ENCODE data around the gene INSR. TPM values are rescaled to one million over a fixed set of nuclear protein-coding genes. Genes with fewer than 3 reads are reported as not detected.

INSR gene
- total RNA-seq, 1 donor from 2014 or later: 7.9 TPM

GRCh38 chr19:7117248-7117647 is 177.0 kb downstream of the INSR start:
- Histone ChIP-seq H3K27ac (ENCODE audit: low read depth, low read length) (no peak overlapping the region), H3K4me2 (ENCODE audit: low read length) (no peak overlapping the region), H3K27me3 (ENCODE audit: insufficient read depth, low read length) (no peaks in the 10 kb centered on the region), H3K9ac (ENCODE audit: low read length) (no peak overlapping the region), H3K36me3 (ENCODE audit: insufficient read depth, low read length) (no peaks in the 10 kb centered on the region), H3K79me2 (ENCODE audit: insufficient read depth, low read length) (no peaks in the 10 kb centered on the region), H4K20me1 (ENCODE audit: insufficient read depth, low read length) (no peaks in the 10 kb centered on the region), H3K9me3 (ENCODE audit: insufficient read depth, low read depth, low read length) (peaks cover 4% of the 10 kb centered on the region), H3K4me1 (ENCODE audit: insufficient read depth, low read length) (no peaks in the 10 kb centered on the region), H2AFZ (ENCODE audit: low read depth, low read length) (no peak overlapping the region), H3K4me3 (ENCODE audit: insufficient read depth, low read depth, low read length) (no peak overlapping the region)
- FAIRE-seq (no peak), DNase-seq (ENCODE audit: low read depth) (no peak)
- TF ChIP-seq, protein P1, sequence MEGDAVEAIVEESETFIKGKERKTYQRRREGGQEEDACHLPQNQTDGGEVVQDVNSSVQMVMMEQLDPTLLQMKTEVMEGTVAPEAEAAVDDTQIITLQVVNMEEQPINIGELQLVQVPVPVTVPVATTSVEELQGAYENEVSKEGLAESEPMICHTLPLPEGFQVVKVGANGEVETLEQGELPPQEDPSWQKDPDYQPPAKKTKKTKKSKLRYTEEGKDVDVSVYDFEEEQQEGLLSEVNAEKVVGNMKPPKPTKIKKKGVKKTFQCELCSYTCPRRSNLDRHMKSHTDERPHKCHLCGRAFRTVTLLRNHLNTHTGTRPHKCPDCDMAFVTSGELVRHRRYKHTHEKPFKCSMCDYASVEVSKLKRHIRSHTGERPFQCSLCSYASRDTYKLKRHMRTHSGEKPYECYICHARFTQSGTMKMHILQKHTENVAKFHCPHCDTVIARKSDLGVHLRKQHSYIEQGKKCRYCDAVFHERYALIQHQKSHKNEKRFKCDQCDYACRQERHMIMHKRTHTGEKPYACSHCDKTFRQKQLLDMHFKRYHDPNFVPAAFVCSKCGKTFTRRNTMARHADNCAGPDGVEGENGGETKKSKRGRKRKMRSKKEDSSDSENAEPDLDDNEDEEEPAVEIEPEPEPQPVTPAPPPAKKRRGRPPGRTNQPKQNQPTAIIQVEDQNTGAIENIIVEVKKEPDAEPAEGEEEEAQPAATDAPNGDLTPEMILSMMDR (IDR thresholded peaks at IDR 0.05; ENCODE audit: insufficient read depth, low read depth, low read length): no peak
- no peak for TF ChIP-seq EZH2 (IDR thresholded peaks at IDR 0.05; ENCODE audit: insufficient read depth, low read length)
- Mint-ChIP-seq H3K27ac (ENCODE audit: unreplicated experiment) (no peak overlapping the region), H3K4me1 (ENCODE audit: low read depth, unreplicated experiment) (no peaks in the 10 kb centered on the region), H3K9me3 (ENCODE audit: unreplicated experiment) (peaks cover 2% of the 10 kb centered on the region), H3K4me3 (ENCODE audit: unreplicated experiment) (no peak overlapping the region), H3K27me3 (ENCODE audit: low read depth, unreplicated experiment) (no peaks in the 10 kb centered on the region), H3K36me3 (ENCODE audit: low read depth, unreplicated experiment) (peaks cover 6% of the 10 kb centered on the region)

DNA sequence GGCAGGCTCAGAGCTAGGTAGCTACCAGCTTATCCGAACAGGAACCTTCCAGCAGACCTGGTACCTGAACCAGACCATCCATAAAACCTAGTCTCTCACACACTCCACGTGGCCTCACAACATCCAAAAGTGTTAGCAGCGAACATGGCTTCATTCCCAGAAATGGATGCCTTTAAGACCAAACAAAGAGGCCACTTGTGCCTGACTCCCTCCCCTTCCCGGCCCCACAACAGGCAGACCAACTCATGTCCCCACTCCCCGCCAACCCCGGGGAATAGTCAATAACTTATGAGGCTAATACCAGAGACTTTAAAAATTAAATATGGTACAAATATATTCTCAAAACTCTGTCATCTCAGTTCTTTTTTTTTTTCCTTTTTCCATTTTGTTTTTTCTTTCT is 178.5 kb downstream of the INSR start:
- Histone ChIP-seq H3K9ac (ENCODE audit: low read length) (no peak overlapping the region), H2AFZ (ENCODE audit: low read depth, low read length) (no peak overlapping the region), H3K36me3 (ENCODE audit: insufficient read depth, low read length) (no peaks in the 10 kb centered on the region), H3K27me3 (ENCODE audit: insufficient read depth, low read length) (no peaks in the 10 kb centered on the region), H3K27ac (ENCODE audit: low read depth, low read length) (no peak overlapping the region), H3K4me1 (ENCODE audit: insufficient read depth, low read length) (no peaks in the 10 kb centered on the region), H3K79me2 (ENCODE audit: insufficient read depth, low read length) (no peaks in the 10 kb centered on the region), H3K4me3 (ENCODE audit: insufficient read depth, low read depth, low read length) (no peak overlapping the region), H3K9me3 (ENCODE audit: insufficient read depth, low read depth, low read length) (peaks cover 4% of the 10 kb centered on the region), H3K4me2 (ENCODE audit: low read length) (no peak overlapping the region), H4K20me1 (ENCODE audit: insufficient read depth, low read length) (no peaks in the 10 kb centered on the region)
- DNase-seq (ENCODE audit: low read depth) (no peak), FAIRE-seq (no peak)
- peaks cover 2% of the 10 kb centered on the region for H3K36me3 Mint-ChIP-seq (ENCODE audit: low read depth, unreplicated experiment)
- no peak overlapping the region for H3K4me3 Mint-ChIP-seq (ENCODE audit: unreplicated experiment)
- no peaks in the 10 kb centered on the region for H3K27me3 Mint-ChIP-seq (ENCODE audit: low read depth, unreplicated experiment)
- peaks cover 2% of the 10 kb centered on the region for H3K9me3 Mint-ChIP-seq (ENCODE audit: unreplicated experiment)
- H3K4me1 Mint-ChIP-seq (ENCODE audit: low read depth, unreplicated experiment): no peaks in the 10 kb centered on the region
- no peak for TF ChIP-seq EZH2 (IDR thresholded peaks at IDR 0.05; ENCODE audit: insufficient read depth, low read length)
- TF ChIP-seq, protein P1 (IDR thresholded peaks at IDR 0.05; ENCODE audit: insufficient read depth, low read depth, low read length): no peak
- no peak overlapping the region for H3K27ac Mint-ChIP-seq (ENCODE audit: unreplicated experiment)

DNA sequence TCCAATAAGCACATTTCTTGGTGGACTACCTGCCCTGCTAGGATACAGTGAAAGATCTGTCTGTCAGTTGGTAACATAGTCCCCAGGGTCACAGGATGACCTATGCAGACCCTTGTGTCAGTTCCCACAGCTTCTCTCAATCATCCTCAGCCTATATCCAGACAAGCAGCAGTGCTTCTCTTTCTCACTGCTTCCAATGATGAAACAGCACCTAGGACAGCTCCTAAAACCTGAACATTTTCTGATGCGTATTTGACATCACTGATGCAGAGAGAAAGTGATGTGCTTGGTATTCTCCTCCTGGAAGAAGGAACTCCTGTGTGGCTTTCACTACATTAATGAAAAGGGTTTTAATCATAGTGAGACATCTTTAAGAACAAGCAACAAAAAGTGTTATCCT is 181.0 kb downstream of the INSR start:
- Mint-ChIP-seq H3K27me3 (ENCODE audit: low read depth, unreplicated experiment) (no peaks in the 10 kb centered on the region), H3K36me3 (ENCODE audit: low read depth, unreplicated experiment) (peaks cover 2% of the 10 kb centered on the region), H3K4me3 (ENCODE audit: unreplicated experiment) (no peak overlapping the region), H3K9me3 (ENCODE audit: unreplicated experiment) (peaks cover 2% of the 10 kb centered on the region), H3K27ac (ENCODE audit: unreplicated experiment) (no peak overlapping the region), H3K4me1 (ENCODE audit: low read depth, unreplicated experiment) (no peaks in the 10 kb centered on the region)
- no peak for DNase-seq (ENCODE audit: low read depth)
- peaks cover 4% of the 10 kb centered on the region for H3K9me3 ChIP-seq (ENCODE audit: insufficient read depth, low read depth, low read length)
- TF ChIP-seq, protein P1 (IDR thresholded peaks at IDR 0.05; ENCODE audit: insufficient read depth, low read depth, low read length): no peak
- TF ChIP-seq EZH2 (IDR thresholded peaks at IDR 0.05; ENCODE audit: insufficient read depth, low read length): no peak
- H4K20me1 ChIP-seq (ENCODE audit: insufficient read depth, low read length): no peaks in the 10 kb centered on the region
- H3K27ac ChIP-seq (ENCODE audit: low read depth, low read length): no peak overlapping the region
- H3K4me3 ChIP-seq (ENCODE audit: insufficient read depth, low read depth, low read length): no peak overlapping the region
- no peaks in the 10 kb centered on the region for H3K79me2 ChIP-seq (ENCODE audit: insufficient read depth, low read length)
- H2AFZ ChIP-seq (ENCODE audit: low read depth, low read length): no peak overlapping the region
- H3K4me1 ChIP-seq (ENCODE audit: insufficient read depth, low read length): no peaks in the 10 kb centered on the region
- FAIRE-seq: no peak
- no peaks in the 10 kb centered on the region for H3K27me3 ChIP-seq (ENCODE audit: insufficient read depth, low read length)
- H3K36me3 ChIP-seq (ENCODE audit: insufficient read depth, low read length): no peaks in the 10 kb centered on the region
- no peak overlapping the region for H3K9ac ChIP-seq (ENCODE audit: low read length)
- no peak overlapping the region for H3K4me2 ChIP-seq (ENCODE audit: low read length)

Data from astrocyte (in vitro differentiated cells and primary cell).